Stimulated activated CD8-positive, alpha-beta memory T cell treated with anti-CD3 and anti-CD28 coated beads, Interleukin-12 subunit alpha, Interleukin-12 subunit beta, amount 100 ng/mL, for 1 hour (primary cell): ENCODE data around the gene PHTF2.

Experiments
- DNase-seq: peaks from one replicate; pipeline ENCODE4 v3.0.0-alpha.2; 2020; ENCODE audit warnings: low read depth

The PHTF2 gene

GRCh38 chr7:77877791-77878190 is 79.2 kb downstream of the PHTF2 start:
- DNase-seq: no peak

GRCh38 chr7:77878500-77878899 is 79.9 kb downstream of the PHTF2 start:
- no peak for DNase-seq

DNA sequence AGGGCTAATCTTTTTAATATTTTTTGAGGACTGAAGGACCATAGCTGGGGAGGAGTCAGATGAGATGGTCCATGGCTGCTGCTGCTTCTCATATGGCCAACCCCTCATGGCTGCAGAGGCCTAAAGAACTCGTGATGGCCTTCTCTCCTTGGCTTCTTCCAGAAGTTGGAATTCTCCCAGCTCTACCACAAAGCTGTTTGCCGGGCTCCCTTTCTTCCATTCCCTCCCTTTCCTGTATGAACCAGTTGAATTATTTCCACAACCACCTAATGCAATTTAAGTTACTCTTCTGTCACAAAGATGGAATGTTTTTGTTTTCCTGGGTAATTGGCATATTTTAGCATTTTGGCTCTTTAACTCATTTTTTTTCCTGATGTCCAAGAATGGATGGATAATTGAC is 80.7 kb downstream of the PHTF2 start:
- no peak for DNase-seq

GRCh38 chr7:77881871-77882270 is 83.3 kb downstream of the PHTF2 start:
- DNase-seq: no peak

DNA sequence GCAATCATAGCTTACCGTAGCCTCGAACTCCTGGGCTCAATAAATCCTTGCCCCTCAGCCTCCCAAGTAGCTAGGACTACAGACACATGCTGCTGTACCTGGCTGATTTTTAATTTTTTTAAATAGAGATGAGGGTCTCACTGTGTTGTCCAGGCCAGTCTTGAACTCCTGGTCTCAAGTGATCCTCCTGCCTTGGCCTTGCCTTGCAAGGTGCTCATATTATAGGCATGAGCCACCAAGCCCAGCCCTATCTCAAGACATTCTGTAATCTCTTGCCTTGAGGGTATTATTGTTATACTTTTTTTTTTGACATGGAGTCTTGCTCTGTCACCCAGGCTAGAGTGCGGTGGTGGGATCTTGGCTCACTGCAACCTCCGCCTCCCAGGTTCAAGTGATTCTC is 86.6 kb downstream of the PHTF2 start:
- DNase-seq: no peak

DNA sequence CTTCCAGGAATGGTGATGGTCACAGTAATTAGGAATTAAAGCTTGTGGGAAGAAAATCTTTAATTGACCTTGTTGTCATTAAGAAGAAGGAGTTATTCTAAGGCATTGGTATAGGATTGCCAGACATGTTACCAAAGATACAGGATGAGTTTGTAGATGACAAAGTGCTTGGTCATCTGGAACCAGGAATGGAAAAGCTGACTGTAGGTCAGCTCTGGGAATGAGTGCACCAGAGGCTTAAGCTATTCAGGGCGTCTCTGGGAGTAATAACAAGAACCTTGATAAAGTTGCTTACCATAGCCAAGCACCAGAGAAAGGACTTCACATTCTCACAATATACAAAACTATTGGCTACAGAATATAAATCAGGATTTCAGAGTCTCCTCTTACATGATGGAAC is 89.0 kb downstream of the PHTF2 start:
- DNase-seq: no peak

GRCh38 chr7:77888998-77889397 is 90.4 kb downstream of the PHTF2 start:
- DNase-seq: no peak

- DNase-seq: no peak
Measured at GRCh38 chr7:77893813-77894212, 95.2 kb downstream of the PHTF2 start.

- DNase-seq: no peak
Measured at GRCh38 chr7:77894574-77895091, 96.1 kb downstream of the PHTF2 start.

DNA sequence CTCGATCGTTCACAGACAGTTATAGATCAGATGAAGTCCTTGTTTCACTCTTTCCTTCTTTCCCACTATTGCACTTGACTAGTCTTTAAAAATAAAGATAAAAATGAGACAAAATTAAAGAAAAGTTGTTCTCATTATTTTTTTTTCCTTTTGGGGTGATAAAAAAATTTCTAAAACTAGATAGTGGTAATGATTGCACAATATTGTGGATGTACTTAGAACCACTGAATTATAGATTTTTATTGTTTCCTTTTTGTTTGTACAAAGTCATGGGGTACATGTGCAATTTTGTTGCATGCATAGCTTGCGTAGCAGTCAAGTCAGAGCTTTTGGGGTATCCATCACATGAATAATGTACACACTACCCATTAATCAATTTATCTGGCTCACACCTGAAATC is 97.3 kb downstream of the PHTF2 start:
- DNase-seq: no peak

DNA sequence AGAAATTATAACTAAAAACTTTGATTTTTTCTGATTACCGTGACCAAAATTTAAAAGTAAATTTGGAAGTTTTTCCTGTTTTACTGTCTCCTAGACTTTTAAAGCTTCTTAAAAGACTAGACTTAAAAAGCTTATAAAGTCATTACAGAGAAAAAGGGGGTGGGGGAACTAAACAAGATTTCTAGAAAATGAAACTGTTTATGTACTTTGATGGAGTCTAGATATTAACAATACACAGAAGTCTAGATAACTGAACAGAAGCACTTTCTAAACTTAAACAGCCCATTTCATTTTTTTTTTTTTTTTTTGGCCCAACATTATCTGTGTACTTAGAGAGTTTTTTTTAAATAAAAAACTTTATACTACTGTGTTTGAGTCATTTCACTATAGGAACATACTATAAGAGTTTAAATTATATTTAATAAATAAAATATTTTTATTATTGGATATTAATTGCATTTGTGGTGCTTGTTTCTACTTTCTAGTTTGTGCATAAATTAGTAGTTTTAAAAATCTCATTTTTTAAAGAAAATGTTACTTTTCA is 98.5 kb downstream of the PHTF2 start:
- no peak for DNase-seq

- no peak for DNase-seq
Measured at GRCh38 chr7:77899516-77899915, 100.9 kb downstream of the PHTF2 start.

DNA sequence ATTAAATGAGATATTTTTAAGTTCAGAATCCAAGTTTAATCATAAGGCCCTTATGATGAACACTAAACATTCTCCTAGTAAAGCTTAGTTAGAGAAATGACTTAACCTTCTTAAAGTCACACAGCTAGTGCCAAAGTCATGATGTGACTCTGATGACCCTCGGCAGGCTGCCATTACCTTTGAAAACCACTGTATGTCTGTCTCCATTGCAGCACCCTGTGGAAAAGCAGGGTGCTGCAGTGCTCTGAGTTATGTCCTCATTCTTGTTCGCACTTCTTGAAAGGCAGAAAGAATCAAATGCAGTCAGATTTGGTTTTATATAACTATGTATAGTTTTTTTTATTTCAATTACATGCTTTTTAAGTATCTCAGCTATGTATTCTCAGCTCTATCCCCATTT is 105.0 kb downstream of the PHTF2 start:
- no peak for DNase-seq

DNA sequence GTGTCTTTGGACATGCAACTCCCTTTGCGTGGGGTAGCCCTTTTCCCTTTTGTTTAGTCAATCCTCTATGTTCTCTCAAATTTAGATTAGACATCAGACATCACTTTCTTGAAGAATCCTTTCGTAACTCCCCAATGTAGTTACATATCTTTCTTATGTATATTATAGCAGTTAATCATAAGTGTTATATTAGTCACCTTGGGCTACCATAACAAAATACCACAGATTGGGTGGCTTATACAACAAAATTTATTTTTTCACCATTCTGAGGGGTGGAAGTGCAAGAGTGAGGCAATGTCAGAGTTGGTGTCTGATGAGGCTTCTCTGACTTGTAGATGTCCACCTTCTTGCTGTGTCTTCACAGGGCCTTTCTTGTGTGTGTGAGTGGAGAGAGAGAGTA is 105.7 kb downstream of the PHTF2 start:
- DNase-seq: no peak

GRCh38 chr7:77907281-77907680 is 108.7 kb downstream of the PHTF2 start:
- DNase-seq: no peak

GRCh38 chr7:77908664-77909063 is 110.1 kb downstream of the PHTF2 start:
- no peak for DNase-seq

GRCh38 chr7:77910124-77910523 is 111.6 kb downstream of the PHTF2 start:
- no peak for DNase-seq

DNA sequence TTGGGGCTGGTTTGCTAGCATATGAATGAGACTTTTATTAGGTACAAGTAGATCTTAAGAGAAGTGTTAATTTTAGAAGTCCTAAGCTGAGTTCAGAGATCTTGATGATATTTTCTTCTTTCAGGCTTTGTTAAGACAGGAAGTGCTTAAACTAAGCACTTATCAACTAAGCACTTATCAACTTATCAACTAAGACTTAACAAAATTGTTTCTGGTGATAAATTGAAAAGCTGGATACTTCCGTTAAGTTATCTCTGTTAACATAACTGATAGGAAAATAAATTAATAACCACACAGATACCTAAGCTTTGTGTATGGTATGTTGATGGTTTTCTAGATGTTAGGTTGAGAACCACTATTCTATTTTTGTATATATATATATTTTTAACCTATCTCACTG is 113.7 kb downstream of the PHTF2 start:
- no peak for DNase-seq

- no peak for DNase-seq
Measured at GRCh38 chr7:77913977-77914607, 115.5 kb downstream of the PHTF2 start.

DNA sequence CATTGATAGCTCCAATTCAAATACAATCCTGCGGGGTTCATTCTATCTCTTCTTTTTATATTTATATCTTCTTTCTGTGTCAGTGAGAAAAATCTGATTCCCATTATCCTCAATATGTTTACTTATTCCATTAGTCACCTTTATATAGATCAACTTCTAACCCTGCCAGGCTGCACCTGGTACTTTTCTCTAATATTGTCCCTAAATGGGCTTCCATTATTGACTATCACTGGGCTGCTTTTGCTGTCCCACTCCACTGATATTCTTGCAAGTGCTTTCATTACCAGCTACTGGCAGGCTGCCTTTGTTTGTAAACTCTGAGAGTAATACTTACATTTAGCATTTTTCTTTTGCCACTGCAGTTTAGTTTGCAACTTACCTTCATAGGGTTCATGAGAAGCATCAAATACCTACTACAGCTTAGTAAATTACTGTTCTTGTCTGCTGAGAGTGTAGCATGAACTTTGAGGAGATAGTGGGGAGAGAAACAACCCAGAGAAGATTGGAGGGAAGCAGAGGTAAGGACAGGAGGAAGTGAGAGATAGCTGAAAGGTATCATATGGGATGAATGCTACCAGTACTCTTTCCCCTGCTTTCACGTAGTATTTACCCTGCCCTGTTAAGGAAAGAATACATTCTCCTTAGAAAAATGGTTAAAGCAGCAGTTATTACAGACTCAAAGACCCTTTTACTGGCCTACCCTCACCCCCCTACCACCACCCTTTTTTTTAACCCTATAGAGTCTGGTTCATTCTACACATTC is 119.1 kb downstream of the PHTF2 start:
- DNase-seq: no peak

DNA sequence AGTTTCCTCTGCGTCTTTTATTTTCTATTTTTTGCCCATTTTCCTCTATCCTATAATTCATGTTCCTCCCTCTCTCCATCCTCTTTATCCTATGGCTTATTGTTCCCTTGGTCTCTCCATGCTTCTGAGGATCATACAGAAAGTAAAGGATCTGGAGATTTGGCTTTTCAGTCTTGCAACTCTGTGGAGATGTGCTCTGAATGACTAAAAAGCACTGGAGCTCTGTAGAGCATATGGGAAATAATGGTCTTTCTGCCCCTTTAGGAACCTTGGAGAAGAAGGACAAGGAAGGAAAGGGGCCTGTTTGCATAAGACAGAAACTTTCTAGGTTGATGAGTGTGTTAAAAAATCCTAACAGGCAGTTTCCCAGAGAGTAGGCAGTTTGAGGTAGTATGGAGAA is 120.1 kb downstream of the PHTF2 start:
- no peak for DNase-seq

DNA sequence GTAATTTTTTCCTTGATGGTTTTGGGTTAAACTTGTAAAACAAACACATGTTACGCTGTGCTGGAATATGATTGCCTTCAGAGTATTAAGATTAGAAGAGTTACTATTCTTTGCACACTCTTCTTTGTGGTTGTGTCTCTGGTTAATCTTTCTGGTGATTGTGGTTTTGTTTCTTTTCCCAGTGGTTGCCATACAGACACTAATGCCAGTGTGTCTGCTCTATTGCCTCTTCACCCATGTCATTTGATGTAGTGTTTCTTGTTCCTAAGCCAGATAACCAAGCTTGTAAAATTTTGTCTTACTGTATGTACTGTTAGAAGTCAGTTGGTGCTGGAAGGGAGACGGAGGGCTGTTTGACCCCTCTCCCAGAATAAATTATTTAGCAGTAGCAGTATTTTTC is 124.8 kb downstream of the PHTF2 start:
- DNase-seq: no peak

DNA sequence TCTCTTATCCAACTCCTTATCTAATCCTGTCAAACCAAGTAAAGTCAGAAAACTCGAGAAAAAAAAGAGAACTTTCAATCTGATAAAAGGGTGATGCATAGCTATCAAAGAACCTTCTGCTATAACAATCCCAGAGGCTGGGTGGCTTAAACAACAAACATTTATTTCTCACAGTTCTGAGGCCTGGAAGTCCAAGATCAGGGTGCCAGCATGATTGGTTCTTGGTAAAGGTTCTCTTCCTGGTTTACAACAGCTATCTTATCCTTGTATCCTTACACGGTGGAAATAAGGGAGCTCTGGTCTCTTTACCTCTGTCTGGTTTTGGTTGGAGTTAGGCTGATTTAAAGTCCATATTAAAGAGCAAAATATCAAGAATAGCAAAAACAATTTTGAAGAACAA is 131.9 kb downstream of the PHTF2 start:
- no peak for DNase-seq

GRCh38 chr7:77931841-77932240 is 133.3 kb downstream of the PHTF2 start:
- no peak for DNase-seq
